NCI-H2107 treated with DMSO at 0.1 percent for 48 hours (cell line): ENCODE data around the gene C14orf180.

Experiments
- DNase-seq: peaks from one replicate; lab custom pipeline; 2025; ENCODE audit not compliant: unreplicated experiment; lab: John Stamatoyannopoulos, UW

C14orf180 gene

GRCh38 chr14:104549536-104550339, 29.8 kb upstream of the C14orf180 start:
- no peak for DNase-seq

- DNase-seq: no peak
Measured at GRCh38 chr14:104550340-104550860, 29.2 kb upstream of the C14orf180 start.

DNA sequence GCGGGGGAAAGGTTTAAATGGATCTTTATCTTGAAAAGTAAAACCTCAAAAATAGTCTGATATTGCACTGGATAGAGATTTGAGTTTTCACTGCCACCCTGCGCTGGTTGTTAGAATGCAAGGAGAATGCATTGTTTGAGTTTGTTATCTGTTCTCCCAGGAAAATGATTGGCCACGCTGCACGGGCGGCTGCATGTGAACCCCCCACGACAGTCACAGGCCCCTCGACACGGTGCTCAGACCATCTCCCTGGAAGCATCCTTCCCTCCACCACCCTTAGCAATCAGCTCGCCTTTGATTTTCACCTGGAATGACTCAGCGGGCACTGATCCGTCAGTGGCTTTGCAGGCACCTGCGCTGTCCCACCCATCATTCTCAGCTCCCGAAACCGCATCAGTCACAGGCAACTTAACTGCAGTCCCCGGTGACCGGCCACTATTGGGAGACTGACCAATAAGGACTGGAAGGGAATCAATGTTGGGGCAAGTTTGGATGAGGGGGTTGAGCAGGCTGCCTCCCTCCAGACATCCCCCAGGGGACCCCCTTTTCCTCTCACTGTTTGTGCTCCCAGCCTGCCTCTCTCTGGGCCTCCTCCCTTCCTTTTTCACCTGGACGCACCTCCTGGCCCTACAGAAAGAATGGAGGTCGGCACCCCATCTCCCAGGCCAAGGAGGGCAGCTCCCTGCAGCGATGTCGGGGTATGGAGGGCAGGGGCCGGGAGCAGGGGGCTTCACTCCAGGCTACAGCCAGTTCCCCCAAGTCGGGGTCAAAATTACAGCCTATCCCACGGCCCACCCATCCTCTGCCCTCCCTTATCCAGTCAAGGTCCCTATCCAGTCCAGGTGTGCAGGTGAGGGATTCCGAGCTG, 28.5 kb upstream of the C14orf180 start:
- no peak for DNase-seq

- DNase-seq: no peak
Measured at GRCh38 chr14:104551851-104552737, 27.5 kb upstream of the C14orf180 start.

GRCh38 chr14:104552738-104553125, 26.8 kb upstream of the C14orf180 start:
- DNase-seq: no peak

- DNase-seq: no peak
Measured at GRCh38 chr14:104553166-104554087, 26.1 kb upstream of the C14orf180 start.

DNA sequence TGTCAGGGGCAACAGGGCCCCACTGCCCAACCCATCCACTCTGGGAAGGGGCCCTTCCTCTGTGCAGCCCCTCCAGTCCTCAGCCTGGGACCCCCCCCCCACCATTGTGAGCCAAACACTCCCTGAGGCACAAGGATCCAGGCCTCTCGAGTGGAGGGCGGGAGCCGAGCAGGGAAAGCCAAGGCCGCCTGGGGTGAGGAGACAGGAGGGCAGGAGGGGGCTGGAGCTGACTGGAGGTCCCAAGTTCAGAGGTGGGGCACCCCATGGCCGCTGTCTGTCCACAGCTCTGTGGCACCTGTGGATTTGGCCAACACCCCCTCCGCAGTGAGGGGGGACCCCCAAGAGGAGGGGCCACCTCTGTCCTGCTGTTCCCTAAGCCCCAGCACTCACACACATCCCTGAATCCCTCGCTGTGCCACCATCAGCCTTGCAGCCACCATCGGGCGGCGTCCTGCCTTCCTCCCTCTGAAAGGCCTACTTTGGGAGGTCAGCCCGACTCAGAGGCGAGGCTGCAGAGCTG, 25.4 kb upstream of the C14orf180 start:
- DNase-seq: no peak

DNA sequence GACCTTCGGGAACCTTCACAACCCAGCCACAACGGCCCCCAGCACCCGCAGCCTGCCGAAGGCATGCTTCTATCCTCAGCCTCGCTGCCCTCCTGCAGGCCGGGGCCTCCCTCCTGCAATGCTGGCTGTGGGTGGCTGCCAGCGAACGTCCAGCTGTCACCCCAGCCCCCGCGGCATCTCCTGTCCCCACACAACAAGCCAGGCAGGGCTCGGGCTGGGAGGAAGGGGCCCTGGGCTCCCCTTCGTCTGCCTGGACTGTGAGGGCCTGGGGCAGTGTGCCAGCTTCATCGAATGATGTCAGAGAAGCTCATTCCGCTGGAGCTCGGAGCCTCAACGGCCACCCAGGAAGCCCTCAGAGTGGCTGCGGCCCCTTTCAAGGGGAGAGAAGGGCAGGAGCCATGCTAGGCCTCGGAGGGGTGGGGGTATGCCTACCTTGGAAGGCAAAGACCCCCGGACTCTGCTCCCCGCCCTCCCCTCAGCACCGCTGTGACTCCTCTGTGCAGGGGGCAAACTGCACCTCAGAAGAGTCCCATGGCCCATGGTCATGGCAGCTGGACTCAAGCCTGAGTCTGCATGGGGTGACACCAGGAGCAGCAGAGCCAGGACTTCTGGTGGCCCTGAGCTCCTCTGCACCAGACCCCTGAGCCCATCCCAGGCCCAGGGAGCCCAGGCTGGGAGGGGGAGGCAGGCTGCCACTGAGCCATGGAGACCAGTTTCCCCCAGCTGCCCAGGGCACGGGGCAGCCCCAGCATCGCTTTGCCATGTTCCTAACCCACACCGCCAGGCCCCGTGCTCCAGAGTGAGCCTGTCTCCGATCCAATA, 24.7 kb upstream of the C14orf180 start:
- DNase-seq: no peak

DNA sequence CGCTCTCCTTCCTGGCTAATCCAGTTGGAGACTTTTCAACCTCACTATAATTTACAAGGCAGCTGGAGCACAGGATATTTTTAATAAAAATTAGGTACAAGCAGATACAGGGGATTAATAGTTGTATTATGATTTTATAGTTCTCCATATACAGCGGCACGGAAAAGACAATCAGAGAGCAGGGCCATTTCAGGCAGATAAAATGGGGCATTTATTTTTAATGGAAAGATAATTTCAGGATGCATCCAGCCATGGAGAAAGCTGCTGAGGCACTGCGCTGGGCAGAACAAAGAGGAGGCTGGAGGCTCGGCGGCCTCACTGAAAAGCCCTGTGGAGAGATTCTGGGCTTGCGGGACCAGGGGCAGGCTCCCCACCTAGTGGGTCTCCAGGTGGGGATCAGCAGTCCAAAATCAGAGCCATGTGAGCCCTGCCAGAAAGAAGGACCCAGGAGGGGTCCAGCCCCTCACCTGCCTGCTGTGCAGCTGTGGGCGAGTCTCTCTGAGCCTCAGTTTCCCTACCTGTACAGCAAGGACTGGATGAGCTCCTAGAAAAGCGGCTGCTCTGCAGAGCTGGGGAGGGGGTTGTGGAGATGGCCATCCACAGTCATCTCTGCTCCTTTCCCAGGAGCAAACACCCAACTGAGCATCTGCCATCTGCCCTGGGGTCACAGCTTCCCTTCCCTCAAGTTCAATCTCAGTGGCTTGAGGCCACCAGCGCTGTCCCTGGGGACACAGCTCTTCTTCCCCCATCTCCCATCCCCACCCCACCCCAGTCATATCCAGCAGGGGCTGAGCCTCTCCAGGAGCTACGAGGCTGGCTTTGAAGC, 23.9 kb upstream of the C14orf180 start:
- DNase-seq: no peak

- no peak for DNase-seq
Measured at GRCh38 chr14:104556256-104557021, 23.1 kb upstream of the C14orf180 start.

GRCh38 chr14:104557086-104557485, 22.5 kb upstream of the C14orf180 start:
- no peak for DNase-seq

DNA sequence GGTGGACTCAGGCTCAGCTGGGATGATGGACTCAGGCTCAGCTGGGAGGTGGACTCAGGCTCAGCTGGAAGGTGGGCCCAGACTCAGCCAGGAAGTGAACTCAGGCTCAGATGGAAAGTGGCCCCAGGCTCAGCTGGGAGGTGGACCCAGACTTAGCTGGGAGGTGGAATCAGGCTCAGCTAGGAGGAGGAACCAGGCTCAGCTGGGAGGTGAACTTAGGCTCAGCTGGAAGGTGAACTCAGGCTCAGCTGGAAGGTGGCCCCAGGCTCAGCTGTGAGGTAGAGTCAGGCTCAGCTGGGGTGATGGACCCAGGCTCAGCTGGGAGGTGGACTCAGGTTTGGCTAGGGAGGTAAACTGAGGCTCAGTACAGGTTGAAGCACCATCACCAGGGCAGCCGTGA, 21.8 kb upstream of the C14orf180 start:
- no peak for DNase-seq

GRCh38 chr14:104558231-104559027, 21.1 kb upstream of the C14orf180 start:
- no peak for DNase-seq

DNA sequence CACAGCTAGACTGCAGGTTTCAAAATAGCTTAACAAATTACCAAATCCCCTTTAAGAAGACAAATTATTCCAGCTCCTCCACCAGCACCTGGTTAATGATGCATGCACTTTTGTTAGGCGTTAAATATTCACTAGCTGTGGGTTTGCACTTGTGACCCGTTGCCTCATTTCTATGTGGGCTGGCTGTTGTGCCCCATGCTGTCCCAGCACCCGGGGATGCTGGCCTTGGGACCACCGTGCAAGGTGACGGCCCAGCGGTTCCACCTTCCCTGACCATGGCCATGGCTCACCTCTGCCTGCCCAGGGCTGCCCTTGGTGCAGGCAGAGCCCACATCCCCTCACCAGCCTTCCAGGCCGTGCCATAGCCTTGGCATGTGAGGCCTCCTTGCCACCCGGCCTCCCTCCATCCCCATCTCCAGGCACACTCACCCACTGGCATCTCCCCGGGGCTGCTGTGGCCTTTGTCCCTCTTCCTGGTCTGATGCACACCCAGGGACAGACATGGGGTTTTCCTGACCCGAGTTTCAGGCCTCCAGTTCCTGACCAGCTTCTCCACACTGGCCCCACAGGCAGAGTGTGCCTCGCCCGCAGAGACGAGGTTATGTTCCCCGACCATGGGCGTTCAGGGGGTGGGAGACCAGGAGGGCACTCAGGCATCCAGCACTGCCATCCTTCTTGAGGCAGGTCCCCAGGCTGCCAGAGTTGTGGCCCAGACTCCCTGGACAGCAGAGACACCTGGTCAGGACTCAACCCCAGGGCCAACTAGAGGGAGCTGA, 20.3 kb upstream of the C14orf180 start:
- no peak for DNase-seq

DNA sequence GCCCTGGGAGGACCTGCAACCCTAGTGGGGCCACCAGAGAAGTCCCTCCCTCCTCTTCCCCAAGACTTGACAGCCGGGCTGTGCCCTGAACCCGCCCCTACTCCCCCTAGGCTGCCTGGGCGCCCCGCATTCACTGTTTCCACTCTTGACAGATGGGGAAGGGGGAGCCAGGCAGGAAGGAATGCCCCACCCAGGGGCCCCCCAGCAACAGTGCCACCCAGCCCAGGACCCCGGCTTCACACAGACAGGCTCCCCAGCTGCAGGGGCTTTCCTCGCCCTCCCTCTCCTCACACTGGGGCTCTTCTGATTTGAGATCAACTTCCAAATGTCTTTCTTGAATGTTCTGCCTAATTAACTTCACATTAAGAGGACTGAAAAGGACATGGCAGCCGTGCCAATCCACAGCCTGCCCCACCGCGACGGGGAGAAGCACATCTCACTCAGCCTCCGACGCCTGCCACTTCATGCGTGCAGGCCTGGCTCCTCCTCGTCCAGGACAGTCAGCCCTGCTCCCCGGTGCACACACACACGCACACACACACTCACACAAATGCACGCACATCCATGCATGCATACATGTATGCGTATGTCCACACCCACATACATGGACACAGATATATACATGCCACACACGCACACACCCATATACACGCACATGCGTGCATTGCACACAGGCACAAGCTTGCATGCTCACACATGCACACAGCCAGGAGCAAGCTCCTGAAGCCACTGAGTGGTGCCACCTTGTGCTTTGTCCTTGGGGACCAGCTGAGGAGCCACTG, 19.6 kb upstream of the C14orf180 start:
- no peak for DNase-seq
